HTERT RPE-1 (cell line): ENCODE measurements around the gene SEMA4D.

Source experiments
- in situ Hi-C: fragments of 300-500 bp; cut with MboI; formaldehyde crosslinking; loops from 4 replicates; pipeline ENCODE4 v1.14.3; 2020; ENCODE audit warnings: low sequenced_read_pairs

SEMA4D gene

DNA sequence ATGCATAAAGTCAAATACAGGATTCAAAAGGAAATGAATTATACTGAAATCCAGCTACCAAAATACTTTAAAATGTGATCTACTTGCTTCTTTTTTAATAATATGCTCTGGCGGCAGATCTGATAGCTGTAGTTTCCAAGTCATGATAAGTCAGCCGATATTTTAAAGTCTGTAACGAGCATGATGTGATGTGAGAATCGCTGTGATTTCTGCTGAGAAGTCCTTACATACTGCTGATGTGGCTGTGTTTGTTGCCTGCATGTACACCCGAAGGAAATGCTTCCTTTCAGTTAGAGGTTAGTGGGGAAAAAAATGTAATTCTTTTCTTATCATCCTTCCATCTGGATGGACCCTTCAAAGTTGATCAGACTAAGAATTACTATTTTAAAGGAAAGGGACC is 4.8 kb upstream of the SEMA4D start:
- in situ Hi-C loops = no loop called here

GRCh38 chr9:89502038-89502601 is 4.2 kb upstream of the SEMA4D start:
- in situ Hi-C loops = no loop called here

DNA sequence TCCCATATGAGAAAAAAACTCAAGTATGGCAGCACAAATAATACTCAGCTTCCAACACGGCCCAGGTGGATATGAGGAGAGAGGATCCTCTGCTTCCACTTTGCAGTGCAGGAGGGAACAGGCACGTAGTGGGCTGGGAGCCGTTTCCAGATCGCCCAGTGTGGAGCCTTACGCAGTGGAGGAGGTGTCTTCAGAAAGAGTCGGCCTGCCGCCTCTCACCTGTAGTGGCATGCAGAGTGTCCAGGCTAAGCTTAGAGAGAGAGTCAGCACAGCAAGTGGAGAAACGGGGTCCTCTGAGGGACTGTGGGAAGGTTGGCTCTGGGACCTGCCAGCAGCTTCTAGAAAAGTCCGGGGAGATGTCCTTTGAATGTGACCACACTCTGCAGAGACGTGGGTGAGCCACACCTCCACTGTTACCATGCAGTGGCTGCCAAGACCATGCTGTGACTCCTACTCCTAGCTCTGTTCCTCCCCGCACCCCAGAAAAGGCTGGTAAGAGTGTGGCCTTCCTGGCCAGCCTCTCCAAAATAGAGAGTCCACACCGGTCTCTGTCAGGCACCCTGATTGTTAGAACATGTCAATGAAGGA is 3.5 kb upstream of the SEMA4D start:
- in situ Hi-C loops = no loop called here

GRCh38 chr9:89500008-89500407 is 2.1 kb upstream of the SEMA4D start:
- in situ Hi-C loops = no loop called here

- in situ Hi-C loops = no loop called here
Measured at GRCh38 chr9:89498852-89499480, 1.1 kb upstream of the SEMA4D start.

DNA sequence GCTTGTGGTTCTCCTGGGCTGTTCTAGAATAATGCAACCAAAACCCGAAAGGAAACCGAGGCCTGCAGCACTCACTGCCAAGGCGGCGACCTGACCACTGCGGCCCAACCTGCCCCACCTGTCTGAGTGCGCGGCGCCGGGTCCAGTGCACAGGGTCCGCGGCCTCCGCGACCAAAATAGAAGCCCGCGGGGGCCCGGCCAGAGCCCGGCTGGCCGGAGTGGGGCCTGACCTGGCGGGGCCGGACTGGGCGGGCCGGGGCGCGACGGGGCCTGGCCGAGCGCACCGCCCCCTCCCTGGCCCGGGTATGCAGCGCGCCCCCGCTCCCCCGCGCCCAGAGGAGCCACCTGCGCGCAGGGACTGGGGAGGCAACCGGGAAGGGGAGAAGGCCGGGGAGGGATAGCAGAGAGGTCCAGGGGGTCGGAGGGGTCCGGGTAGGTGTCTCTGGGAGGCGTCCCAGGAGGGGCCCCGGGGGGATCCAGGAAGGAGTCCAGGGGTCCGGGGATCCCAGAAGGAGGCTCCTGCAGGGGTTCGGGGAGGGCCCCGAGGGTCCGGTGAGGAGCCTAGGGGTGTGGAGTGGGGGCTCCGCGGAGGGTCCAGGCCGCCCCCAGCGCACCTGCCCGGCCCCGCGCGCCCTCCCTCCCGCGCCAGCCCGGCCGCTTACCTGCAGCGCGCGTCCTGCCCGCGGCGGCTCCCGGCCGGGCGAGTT is 503 bp downstream of the SEMA4D start:
- in situ Hi-C loops = no loop called here

DNA sequence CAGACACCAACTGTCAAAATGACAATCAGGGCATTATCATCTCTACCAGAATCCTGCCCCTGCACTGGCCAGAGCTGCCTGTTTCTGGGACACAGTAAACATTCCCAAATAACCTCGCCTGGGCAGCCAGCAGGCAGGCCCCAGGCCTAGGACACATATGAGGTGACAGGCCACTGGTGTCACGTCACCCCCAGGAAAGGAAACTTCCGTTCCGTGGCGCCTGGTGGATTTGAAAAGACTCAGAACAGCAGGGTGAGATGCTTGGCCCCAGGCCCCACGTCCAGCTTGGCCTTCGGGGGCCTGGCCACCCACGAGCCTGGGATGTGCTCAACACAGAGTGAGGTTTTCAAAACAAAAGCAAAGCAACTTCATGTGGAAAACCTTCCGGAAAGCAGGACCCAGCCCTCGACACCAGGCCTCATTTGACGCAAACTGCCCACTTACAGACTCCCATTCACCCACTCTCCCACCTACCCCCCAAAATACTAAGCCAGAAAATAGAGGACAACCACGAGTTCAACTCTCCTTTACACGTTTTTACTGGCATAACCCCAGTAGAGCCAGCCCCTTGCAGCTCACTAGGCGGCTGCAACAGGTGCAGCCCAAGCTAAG is 1.2 kb downstream of the SEMA4D start:
- in situ Hi-C loops = no loop called here

GRCh38 chr9:89495824-89496560 is 1.9 kb downstream of the SEMA4D start:
- in situ Hi-C loops = no loop called here

DNA sequence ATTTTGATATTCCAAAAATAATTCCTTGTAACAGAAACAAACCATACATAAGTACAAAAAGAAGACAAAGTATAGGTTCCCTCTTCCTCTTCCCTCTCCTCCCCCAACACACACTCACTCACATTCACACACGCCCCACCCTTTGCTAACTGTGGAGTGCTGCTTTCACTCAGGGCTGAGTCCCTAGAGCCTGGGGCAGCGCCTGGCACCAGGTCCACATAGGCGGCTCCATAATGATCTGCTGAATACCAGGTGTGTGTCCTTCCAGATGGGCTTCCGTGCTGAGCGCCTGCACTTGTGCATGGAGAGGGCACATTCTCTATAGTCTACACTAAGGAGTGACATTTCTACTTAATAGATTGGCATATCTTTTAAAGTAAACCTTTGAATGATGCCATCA is 3.7 kb downstream of the SEMA4D start:
- in situ Hi-C loops = no loop called here

DNA sequence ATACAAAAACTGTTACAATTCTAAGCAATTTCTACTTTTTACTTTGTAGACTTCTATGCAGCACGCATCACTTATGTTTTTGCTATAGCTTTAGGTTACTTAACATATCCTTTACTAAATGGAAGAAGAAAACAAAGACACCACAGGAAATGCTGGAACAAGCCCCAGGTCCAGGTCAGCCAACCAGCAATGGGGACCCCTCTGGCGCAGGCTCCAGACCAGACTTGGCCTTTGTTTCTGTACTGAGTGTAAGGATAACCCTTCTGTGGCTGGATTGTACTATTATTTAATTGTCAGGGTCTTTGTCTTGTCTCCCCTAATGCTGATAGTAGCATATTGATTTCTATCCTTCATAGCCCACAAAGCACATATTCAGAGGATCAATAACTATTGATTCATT is 4.2 kb downstream of the SEMA4D start:
- in situ Hi-C loops = no loop called here

DNA sequence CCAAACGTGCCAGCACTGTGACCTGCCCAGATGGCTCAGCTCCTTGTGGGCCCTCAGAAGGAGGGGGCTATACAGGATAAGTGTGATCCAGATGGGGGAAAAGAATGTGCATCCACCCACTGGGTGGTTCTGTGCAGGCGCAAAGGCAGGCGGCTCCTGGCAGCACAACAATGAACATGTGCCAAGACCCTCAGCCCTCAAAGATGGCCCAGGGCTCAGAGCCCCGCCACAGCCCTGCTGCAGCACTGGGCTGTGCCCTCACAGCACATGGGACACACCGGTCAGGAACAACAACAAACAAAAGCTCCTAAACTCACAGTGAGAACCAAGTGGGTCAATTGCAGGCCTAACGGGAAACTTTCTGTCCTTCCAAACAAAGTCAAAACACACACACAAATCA is 4.7 kb downstream of the SEMA4D start:
- in situ Hi-C loops = no loop called here

DNA sequence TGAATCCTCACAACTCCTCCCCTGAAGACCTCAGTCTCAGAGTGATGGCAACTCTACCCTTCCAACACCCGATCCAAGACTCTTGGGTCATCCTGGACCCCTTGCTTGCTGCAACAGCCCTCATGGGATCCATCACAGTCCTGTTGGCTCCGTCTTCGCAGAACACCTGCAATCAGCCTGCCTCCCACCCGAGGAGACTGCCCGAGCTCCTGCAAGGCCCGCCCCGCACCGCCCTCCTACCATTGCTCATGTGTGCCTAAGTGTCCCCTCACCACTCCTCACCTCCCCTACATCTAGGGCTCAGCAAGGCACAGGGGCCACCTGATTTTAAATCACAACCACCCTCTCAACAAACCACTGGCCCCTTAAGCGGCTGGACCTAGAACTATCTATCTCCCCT is 5.3 kb downstream of the SEMA4D start:
- in situ Hi-C loops = no loop called here

DNA sequence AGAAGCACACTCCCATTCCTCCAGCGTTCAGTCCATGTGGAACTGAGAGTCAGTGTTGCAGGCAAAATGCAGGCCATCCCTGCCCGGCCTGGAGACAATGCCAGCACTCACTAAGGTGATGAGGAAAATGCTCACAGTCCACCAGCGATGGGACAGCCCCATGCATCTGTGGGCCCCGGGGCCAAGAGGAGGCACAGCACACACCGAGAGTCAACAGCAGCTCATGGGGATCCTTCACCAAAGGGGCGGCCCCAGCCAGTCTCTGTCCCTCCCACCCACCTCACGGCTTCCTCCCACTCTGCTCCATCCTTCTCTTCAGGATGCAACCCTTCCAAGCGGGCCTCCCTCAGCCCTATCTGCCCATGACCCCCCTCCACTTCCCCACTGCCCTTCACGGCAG is 6.2 kb downstream of the SEMA4D start:
- in situ Hi-C loops = no loop called here

- in situ Hi-C loops = no loop called here
Measured at GRCh38 chr9:89489548-89490530, 8.1 kb downstream of the SEMA4D start.

DNA sequence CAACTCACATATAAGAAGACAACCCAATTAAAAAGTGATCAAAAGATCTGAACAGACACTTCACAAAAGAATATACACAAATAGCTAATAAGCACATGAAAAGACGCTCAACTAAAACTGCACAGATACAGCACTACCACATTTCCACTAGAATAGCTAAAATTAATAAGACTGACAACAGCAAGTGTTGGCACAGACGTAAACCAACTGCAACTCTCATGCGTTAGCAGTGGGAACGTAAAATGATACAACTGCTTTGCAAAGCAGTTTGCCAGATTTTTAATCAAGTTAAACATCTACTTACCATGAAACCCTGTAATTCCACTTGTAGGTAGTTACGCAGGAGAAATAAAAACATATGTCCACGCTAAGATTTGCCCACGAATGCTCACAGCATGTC is 9.0 kb downstream of the SEMA4D start:
- in situ Hi-C loops = no loop called here

GRCh38 chr9:89488131-89488530 is 9.8 kb downstream of the SEMA4D start:
- in situ Hi-C loops = no loop called here

- in situ Hi-C loops = no loop called here
Measured at GRCh38 chr9:89486681-89487080, 11.2 kb downstream of the SEMA4D start.

- in situ Hi-C loops = no loop called here
Measured at GRCh38 chr9:89484475-89485404, 13.2 kb downstream of the SEMA4D start.
